ENCODE data around the gene SRPK1. TPM values are rescaled to one million over a fixed set of nuclear protein-coding genes. Genes with fewer than 3 reads are reported as not detected.

Gene SRPK1
- total and polyA plus RNA-seq, 2 of the 13 experiments (the other 11 are each of a cell fraction or from before 2014, with no cell fraction given): 56.4 to 142 TPM

DNA sequence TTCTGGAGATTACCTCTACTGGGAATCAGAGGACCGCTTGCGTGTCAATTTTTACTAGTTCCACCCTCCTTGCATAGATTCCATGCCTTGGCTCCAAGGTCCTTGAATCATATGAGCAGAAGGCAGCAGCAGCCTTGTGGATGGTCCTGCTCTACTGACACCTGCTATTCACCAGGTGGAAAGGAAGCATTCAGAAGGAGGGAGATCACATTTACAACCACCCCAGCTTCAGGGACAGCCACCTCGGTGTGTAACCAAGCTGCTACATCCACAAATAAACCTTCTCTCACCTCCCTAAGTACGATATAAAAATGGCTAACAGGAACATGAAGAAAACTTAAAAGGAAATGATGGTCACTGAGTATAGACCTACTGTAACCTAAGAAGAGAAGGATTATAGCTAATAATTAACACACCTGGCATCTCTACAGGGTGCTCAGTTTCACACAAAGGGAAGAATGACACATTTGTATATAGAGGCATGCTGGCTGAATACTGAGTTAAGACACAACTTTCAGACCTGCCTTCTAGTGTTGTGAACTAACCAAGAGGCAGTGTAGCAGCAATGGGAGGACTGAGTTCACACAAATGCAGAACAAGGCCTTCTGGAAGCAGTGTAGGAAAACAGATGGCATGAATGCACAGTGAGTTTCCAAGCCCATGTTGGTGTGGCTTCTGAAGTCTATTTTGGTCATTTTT lies 46.3 kb upstream of the SRPK1 start (continued):
- TF ChIP-seq ZNF180 (CRISPR knock-in tag; IDR thresholded peaks at IDR 0.05; ENCODE audit: borderline replicate concordance, low read depth): no peak
- TF ChIP-seq ZNF205 (CRISPR knock-in tag; IDR thresholded peaks at IDR 0.05): peak; percentile 42; the same call in 1 of the 2 replicates
- TF ChIP-seq, protein P1, sequence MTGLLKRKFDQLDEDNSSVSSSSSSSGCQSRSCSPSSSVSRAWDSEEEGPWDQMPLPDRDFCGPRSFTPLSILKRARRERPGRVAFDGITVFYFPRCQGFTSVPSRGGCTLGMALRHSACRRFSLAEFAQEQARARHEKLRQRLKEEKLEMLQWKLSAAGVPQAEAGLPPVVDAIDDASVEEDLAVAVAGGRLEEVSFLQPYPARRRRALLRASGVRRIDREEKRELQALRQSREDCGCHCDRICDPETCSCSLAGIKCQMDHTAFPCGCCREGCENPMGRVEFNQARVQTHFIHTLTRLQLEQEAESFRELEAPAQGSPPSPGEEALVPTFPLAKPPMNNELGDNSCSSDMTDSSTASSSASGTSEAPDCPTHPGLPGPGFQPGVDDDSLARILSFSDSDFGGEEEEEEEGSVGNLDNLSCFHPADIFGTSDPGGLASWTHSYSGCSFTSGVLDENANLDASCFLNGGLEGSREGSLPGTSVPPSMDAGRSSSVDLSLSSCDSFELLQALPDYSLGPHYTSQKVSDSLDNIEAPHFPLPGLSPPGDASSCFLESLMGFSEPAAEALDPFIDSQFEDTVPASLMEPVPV (CRISPR knock-in tag; IDR thresholded peaks at IDR 0.05): no peak
- TF ChIP-seq ZNF317 (CRISPR knock-in tag; IDR thresholded peaks at IDR 0.05): no peak
- TF ChIP-seq ATF7 (IDR thresholded peaks at IDR 0.05): no peak
- no peak for TF ChIP-seq ATF7 (CRISPR knock-in tag; IDR thresholded peaks at IDR 0.05)

DNA sequence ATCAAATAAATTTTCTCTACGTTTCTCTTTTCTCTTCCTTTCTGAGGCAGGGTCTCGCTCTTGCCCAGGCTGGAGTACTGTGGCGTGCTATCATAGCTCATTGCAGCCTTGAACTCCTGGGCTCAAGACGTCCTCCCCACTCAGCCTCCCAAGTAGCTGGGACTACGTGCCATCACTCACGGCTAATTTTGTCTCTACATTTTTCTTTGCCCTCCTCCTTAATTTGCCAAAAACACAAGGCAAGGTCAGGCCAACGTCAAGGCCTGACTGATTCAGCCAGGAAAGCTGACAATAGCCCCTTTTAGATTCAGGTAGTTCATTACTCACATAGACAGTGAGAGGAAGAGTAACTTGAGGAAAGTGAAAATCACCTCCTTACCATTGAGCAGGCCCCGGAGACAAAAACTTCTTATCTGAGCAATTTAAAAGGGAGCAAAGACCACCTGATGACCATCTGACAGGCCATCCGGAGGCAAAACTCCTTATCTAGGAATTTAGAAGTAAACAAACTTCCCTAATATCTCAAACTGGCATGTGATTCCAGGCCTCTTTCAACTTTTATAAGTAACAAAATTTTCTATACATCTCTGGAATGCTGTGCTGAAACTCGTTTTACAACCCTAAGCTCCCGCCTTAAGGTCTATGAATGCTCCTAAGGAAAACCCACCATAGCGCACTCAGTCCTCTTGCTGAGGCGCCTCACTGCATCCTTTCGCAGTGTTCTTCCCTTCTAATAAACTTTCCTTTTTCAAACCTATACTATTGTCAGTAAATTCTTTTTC lies 42.1 kb upstream of the SRPK1 start:
- peak overlapping the region; percentile 22 for H3K27ac ChIP-seq (ENCODE audit: extremely low read length, insufficient read depth, low read length)
- 36% methylated on average over 14 of the region's 14 CpGs for WGBS (ENCODE audit: low lambda C conversion rate)
- no peaks in the 10 kb centered on the region for H3K27me3 ChIP-seq (ENCODE audit: control insufficient read depth in 1 of 2, insufficient read depth in 2 of 2, low read length in 2 of 2)
- in situ Hi-C loops (cut with HindIII; ENCODE audit: extremely low pct_ligation_motif_present, low pct_unique_long_range_greater_than_20kb): no loop called here
- no TSS peak for BruUV-seq (replicated peaks)
- peak overlapping the region; percentile 68 for H3K4me2 ChIP-seq (ENCODE audit: low read depth, low read length)
- no peak overlapping the region for H3K9ac ChIP-seq (ENCODE audit: insufficient read depth, low read depth, low read length)
- H3K36me3 ChIP-seq (replicated peaks in 1 of 2; ENCODE audit: control insufficient read depth in 1 of 2, insufficient read depth in 2 of 2, low read length in 2 of 2): no peaks in the 10 kb centered on the region
- FAIRE-seq (no peak), ATAC-seq (peak; percentile 29; the same call in 2 of the 3 replicates), DNase-seq (ENCODE audit: low spot score) (peak; percentile 50)
- H3K79me2 ChIP-seq (ENCODE audit: insufficient read depth, low read length): no peaks in the 10 kb centered on the region
- H3K4me3 ChIP-seq (replicated peaks in 1 of 3; ENCODE audit: insufficient read depth in 1 of 3, low read depth in 2 of 3, low read length in 3 of 3): peak overlapping the region in 1 of 3 experiments; percentile 29; a peak in 1 of 6 replicates
- ChIA-PET POLR2A (no interaction called here), CTCF (ENCODE audit: low intra/inter-chr PET ratio, low total read pairs) (no interaction called here)
- no peaks in the 10 kb centered on the region for H4K20me1 ChIP-seq (ENCODE audit: insufficient read depth, low read length)
- intact Hi-C loops (cut with micrococcal nuclease; ENCODE audit: unreplicated experiment): no loop called here
- no peak overlapping the region for H2AFZ ChIP-seq (ENCODE audit: low read length)
- peaks cover 63% of the 10 kb centered on the region for H3K4me1 ChIP-seq (ENCODE audit: insufficient read depth, low read length)
- no peaks in the 10 kb centered on the region for H3K9me3 ChIP-seq (ENCODE audit: low read length)
- peak; percentile 62; the same call in 1 of the 2 replicates for TF ChIP-seq ZSCAN31 (CRISPR knock-in tag; IDR thresholded peaks at IDR 0.05; ENCODE audit: low read depth)
- TF ChIP-seq ZKSCAN5 (CRISPR knock-in tag; IDR thresholded peaks at IDR 0.05): 0 out of 2 replicates have a peak, but pooled peaks have one; percentile 58
- TF ChIP-seq RARA (CRISPR knock-in tag; IDR thresholded peaks at IDR 0.05): peak; percentile 90
- peak; percentile 32; the same call in 1 of the 2 replicates for TF ChIP-seq SOX5 (CRISPR knock-in tag; IDR thresholded peaks at IDR 0.05; ENCODE audit: borderline replicate concordance)
- TF ChIP-seq NFIB (CRISPR knock-in tag; IDR thresholded peaks at IDR 0.05; ENCODE audit: borderline replicate concordance): no peak
- TF ChIP-seq ZC3H4 (CRISPR knock-in tag; IDR thresholded peaks at IDR 0.05; ENCODE audit: borderline replicate concordance): no peak
- peak; percentile 75; the same call in 1 of the 2 replicates for TF ChIP-seq ZNF747 (CRISPR knock-in tag; IDR thresholded peaks at IDR 0.05; ENCODE audit: borderline replicate concordance)
- TF ChIP-seq SP4 (CRISPR knock-in tag; IDR thresholded peaks at IDR 0.05): 0 out of 2 replicates have a peak, but pooled peaks have one; percentile 48
- peak; percentile 91 for TF ChIP-seq ZNF263 (CRISPR knock-in tag; IDR thresholded peaks at IDR 0.05)
- peak; percentile 64 for TF ChIP-seq PHF21A (CRISPR knock-in tag; IDR thresholded peaks at IDR 0.05)
- peak; percentile 82 for TF ChIP-seq TBX2 (CRISPR knock-in tag; IDR thresholded peaks at IDR 0.05; ENCODE audit: borderline replicate concordance)
- TF ChIP-seq ZNF501 (CRISPR knock-in tag; IDR thresholded peaks at IDR 0.05): peak; percentile 58
- TF ChIP-seq ZNF746 (CRISPR knock-in tag; IDR thresholded peaks at IDR 0.05): peak; percentile 15; the same call in 1 of the 2 replicates

All from HepG2 (cell line).